ENCODE measurements around the gene SHROOM3. TPM values are rescaled to one million over a fixed set of nuclear protein-coding genes. Genes with fewer than 3 reads are reported as not detected.

Gene SHROOM3
- total RNA-seq, 1 donor from 2014 or later: 62.0 TPM

GRCh38 chr4:76737771-76738085 lies 302.7 kb downstream of the SHROOM3 start:
- Histone ChIP-seq H3K4me3 (no peak overlapping the region), H3K27me3 (ENCODE audit: low read depth) (no peaks in the 10 kb centered on the region), H3K9me3 (no peaks in the 10 kb centered on the region), H3K4me1 (peaks cover 21% of the 10 kb centered on the region), H3K36me3 (peaks cover 3% of the 10 kb centered on the region), H3K27ac (peak overlapping the region; percentile 75)
- intact Hi-C loops (cut with DNase I): no loop called here
- ATAC-seq (no peak), DNase-seq (no peak)
- TF ChIP-seq CTCF (IDR thresholded peaks at IDR 0.05): no peak

GRCh38 chr4:76738086-76738931 lies 303.3 kb downstream of the SHROOM3 start:
- peak overlapping the region; percentile 75 for H3K27ac ChIP-seq
- peaks cover 21% of the 10 kb centered on the region for H3K4me1 ChIP-seq
- no peaks in the 10 kb centered on the region for H3K9me3 ChIP-seq
- ATAC-seq (peak; percentile 38 to 50), DNase-seq (no peak)
- TF ChIP-seq CTCF (IDR thresholded peaks at IDR 0.05): no peak
- H3K36me3 ChIP-seq: peaks cover 3% of the 10 kb centered on the region
- intact Hi-C loops (cut with DNase I): no loop called here
- no peak overlapping the region for H3K4me3 ChIP-seq
- H3K27me3 ChIP-seq (ENCODE audit: low read depth): no peaks in the 10 kb centered on the region

GRCh38 chr4:76740192-76740591 lies 305.2 kb downstream of the SHROOM3 start:
- Histone ChIP-seq H3K9me3 (no peaks in the 10 kb centered on the region), H3K27me3 (ENCODE audit: low read depth) (no peaks in the 10 kb centered on the region), H3K4me1 (peaks cover 27% of the 10 kb centered on the region), H3K27ac (peak overlapping the region; percentile 75), H3K4me3 (no peak overlapping the region), H3K36me3 (peaks cover 3% of the 10 kb centered on the region)
- TF ChIP-seq CTCF (IDR thresholded peaks at IDR 0.05): no peak
- intact Hi-C loops (cut with DNase I): no loop called here
- DNase-seq (peak; percentile 41), ATAC-seq (no peak)

GRCh38 chr4:76740866-76741662 lies 306.0 kb downstream of the SHROOM3 start:
- Histone ChIP-seq H3K4me1 (peaks cover 27% of the 10 kb centered on the region), H3K36me3 (peaks cover 3% of the 10 kb centered on the region), H3K27me3 (ENCODE audit: low read depth) (no peaks in the 10 kb centered on the region), H3K27ac (no peak overlapping the region), H3K9me3 (no peaks in the 10 kb centered on the region), H3K4me3 (no peak overlapping the region)
- TF ChIP-seq CTCF (IDR thresholded peaks at IDR 0.05): no peak
- no peak for DNase-seq
- ATAC-seq: no peak
- intact Hi-C loops (cut with DNase I): no loop called here

- Histone ChIP-seq H3K27ac (no peak overlapping the region), H3K4me3 (no peak overlapping the region), H3K4me1 (peaks cover 27% of the 10 kb centered on the region), H3K9me3 (no peaks in the 10 kb centered on the region), H3K27me3 (ENCODE audit: low read depth) (no peaks in the 10 kb centered on the region), H3K36me3 (peaks cover 3% of the 10 kb centered on the region)
- no peak for TF ChIP-seq CTCF (IDR thresholded peaks at IDR 0.05)
- ATAC-seq (no peak), DNase-seq (no peak)
- intact Hi-C loops (cut with DNase I): no loop called here
Observed at GRCh38 chr4:76741663-76742020, 306.6 kb downstream of the SHROOM3 start.
